ENCODE data around the gene LARGE1. TPM values are rescaled to one million over a fixed set of nuclear protein-coding genes. Genes with fewer than 3 reads are reported as not detected.

The LARGE1 gene
- total RNA-seq, 2 experiments from 2014 or later, result 0.69 to 1.1 TPM

GRCh38 chr22:33247758-33248157 lies 672.5 kb downstream of the LARGE1 start:
- peaks cover 10% of the 10 kb centered on the region for H3K27me3 Mint-ChIP-seq (ENCODE audit: low read depth)
- H3K4me3 Mint-ChIP-seq, result no peak overlapping the region

GRCh38 chr22:33242078-33242477 lies 678.2 kb downstream of the LARGE1 start:
- DNase-seq, result no peak
- Mint-ChIP-seq H3K4me1 (ENCODE audit: low read depth) (no peaks in the 10 kb centered on the region), H3K36me3 (ENCODE audit: low read depth) (no peaks in the 10 kb centered on the region), H3K27ac (no peak overlapping the region), H3K27me3 (ENCODE audit: low read depth) (peaks cover 3% of the 10 kb centered on the region), H3K9me3 (peaks cover 2% of the 10 kb centered on the region), H3K4me3 (no peak overlapping the region)
- CTCF ChIA-PET, result interaction anchor here (0.9 kb wide), 1 partner anchor 32 kb away, joined by 3 read pairs; no protein-coding TSS in a partner anchor
- intact Hi-C loops (cut with micrococcal nuclease), result no loop called here

More at GRCh38 chr22:33247758-33248157, 672.5 kb downstream of the LARGE1 start:
- Mint-ChIP-seq H3K36me3 (ENCODE audit: low read depth) (no peaks in the 10 kb centered on the region), H3K9me3 (peaks cover 5% of the 10 kb centered on the region), H3K4me1 (ENCODE audit: low read depth) (no peaks in the 10 kb centered on the region), H3K27ac (no peak overlapping the region)
- DNase-seq, result no peak
- intact Hi-C loops (cut with micrococcal nuclease), result no loop called here
- CTCF ChIA-PET, result interaction anchor here (0.8 to 1.0 kb wide), 2 partner anchors 10 to 186 kb away, joined by 3 read pairs; no protein-coding TSS in a partner anchor

GRCh38 chr22:33240888-33241475 lies 679.3 kb downstream of the LARGE1 start:
- CTCF ChIA-PET, result no interaction called here
- H3K27me3 Mint-ChIP-seq (ENCODE audit: low read depth), result peaks cover 7% of the 10 kb centered on the region
- no peak overlapping the region for H3K4me3 Mint-ChIP-seq
- H3K36me3 Mint-ChIP-seq (ENCODE audit: low read depth), result no peaks in the 10 kb centered on the region
- DNase-seq, result no peak
- H3K9me3 Mint-ChIP-seq, result peaks cover 2% of the 10 kb centered on the region
- intact Hi-C loops (cut with micrococcal nuclease), result no loop called here
- no peak overlapping the region for H3K27ac Mint-ChIP-seq
- no peaks in the 10 kb centered on the region for H3K4me1 Mint-ChIP-seq (ENCODE audit: low read depth)

- peaks cover 19% of the 10 kb centered on the region for H3K27me3 Mint-ChIP-seq (ENCODE audit: low read depth)
- CTCF ChIA-PET, result no interaction called here
- no peak for DNase-seq
- no peaks in the 10 kb centered on the region for H3K4me1 Mint-ChIP-seq (ENCODE audit: low read depth)
- peaks cover 26% of the 10 kb centered on the region for H3K9me3 Mint-ChIP-seq
- no peak overlapping the region for H3K27ac Mint-ChIP-seq
- peaks cover 5% of the 10 kb centered on the region for H3K36me3 Mint-ChIP-seq (ENCODE audit: low read depth)
- H3K4me3 Mint-ChIP-seq, result no peak overlapping the region
- intact Hi-C loops (cut with micrococcal nuclease), result no loop called here
These were observed 688.2 kb downstream of the LARGE1 start for GRCh38 chr22:33232071-33232470.

- no peak overlapping the region for H3K4me3 Mint-ChIP-seq
- CTCF ChIA-PET, result no interaction called here
- H3K36me3 Mint-ChIP-seq (ENCODE audit: low read depth), result peaks cover 5% of the 10 kb centered on the region
- H3K27me3 Mint-ChIP-seq (ENCODE audit: low read depth), result no peaks in the 10 kb centered on the region
- no peak overlapping the region for H3K27ac Mint-ChIP-seq
- H3K4me1 Mint-ChIP-seq (ENCODE audit: low read depth), result no peaks in the 10 kb centered on the region
- peaks cover 26% of the 10 kb centered on the region for H3K9me3 Mint-ChIP-seq
- DNase-seq, result no peak
- intact Hi-C loops (cut with micrococcal nuclease), result no loop called here
These were observed 692.5 kb downstream of the LARGE1 start for GRCh38 chr22:33227791-33228190.

- H3K9me3 Mint-ChIP-seq, result peaks cover 14% of the 10 kb centered on the region
- no peaks in the 10 kb centered on the region for H3K4me1 Mint-ChIP-seq (ENCODE audit: low read depth)
- intact Hi-C loops (cut with micrococcal nuclease), result no loop called here
These were observed 695.4 kb downstream of the LARGE1 start for GRCh38 chr22:33224841-33225240.

More at GRCh38 chr22:33224841-33225240, 695.4 kb downstream of the LARGE1 start:
- Mint-ChIP-seq H3K36me3 (ENCODE audit: low read depth) (peaks cover 3% of the 10 kb centered on the region), H3K27me3 (ENCODE audit: low read depth) (no peaks in the 10 kb centered on the region), H3K4me3 (no peak overlapping the region), H3K27ac (no peak overlapping the region)
- CTCF ChIA-PET, result no interaction called here
- DNase-seq, result no peak

Small RNA genes lying within 50 kb of the gene (microRNA-seq; reads per million reads assigned to microRNA genes)
- gene MIR4764 (ENCODE audit: borderline microRNAs expressed, borderline replicate concordance), result not detected
